ENCODE results near the gene DNAJC1.
"Not testable (repeated sequence)": the region's sequence is repeated elsewhere in the genome, so short reads cannot be mapped to it uniquely, and the experiment has no call there.

Gene DNAJC1

GRCh38 chr10:21822273-21822672 lies 181.3 kb downstream of the DNAJC1 start:
- not testable (repeated sequence) for DNase-seq

- DNase-seq: no peak
Measured at GRCh38 chr10:21820952-21821351, 182.6 kb downstream of the DNAJC1 start.

- DNase-seq: not testable (repeated sequence)
Measured at GRCh38 chr10:21818416-21818815, 185.1 kb downstream of the DNAJC1 start.

GRCh38 chr10:21814866-21815265 lies 188.7 kb downstream of the DNAJC1 start:
- DNase-seq: no peak

- DNase-seq: no peak
Measured at GRCh38 chr10:21813946-21814345, 189.6 kb downstream of the DNAJC1 start.

- DNase-seq: no peak
Measured at GRCh38 chr10:21811245-21811585, 192.3 kb downstream of the DNAJC1 start.

GRCh38 chr10:21810582-21811244 lies 192.8 kb downstream of the DNAJC1 start:
- no peak for DNase-seq

- DNase-seq: no peak
Measured at GRCh38 chr10:21808550-21808949, 195.0 kb downstream of the DNAJC1 start.

- DNase-seq: no peak
Measured at GRCh38 chr10:21807180-21807579, 196.3 kb downstream of the DNAJC1 start.

GRCh38 chr10:21803374-21803773 lies 200.2 kb downstream of the DNAJC1 start:
- no peak for DNase-seq

GRCh38 chr10:21801609-21802008 lies 201.9 kb downstream of the DNAJC1 start:
- no peak for DNase-seq

- no peak for DNase-seq
Measured at GRCh38 chr10:21797984-21798765, 205.4 kb downstream of the DNAJC1 start.

- no peak for DNase-seq
Measured at GRCh38 chr10:21797533-21797932, 206.0 kb downstream of the DNAJC1 start.

GRCh38 chr10:21791276-21791675 lies 212.3 kb downstream of the DNAJC1 start:
- DNase-seq: no peak

- DNase-seq: no peak
Measured at GRCh38 chr10:21776883-21777282, 226.6 kb downstream of the DNAJC1 start.

- DNase-seq: no peak
Measured at GRCh38 chr10:21771219-21771618, 232.3 kb downstream of the DNAJC1 start.

- DNase-seq: peak; percentile 12
Measured at GRCh38 chr10:21769041-21769440, 234.5 kb downstream of the DNAJC1 start.

GRCh38 chr10:21764466-21765189 lies 238.9 kb downstream of the DNAJC1 start:
- DNase-seq: no peak

GRCh38 chr10:21760332-21760731 lies 243.2 kb downstream of the DNAJC1 start:
- DNase-seq: no peak

GRCh38 chr10:21759232-21759631 lies 244.3 kb downstream of the DNAJC1 start:
- DNase-seq: no peak

- DNase-seq: no peak
Measured at GRCh38 chr10:21758696-21759095, 244.8 kb downstream of the DNAJC1 start.

- DNase-seq: no peak
Measured at GRCh38 chr10:21758239-21758638, 245.3 kb downstream of the DNAJC1 start.

GRCh38 chr10:21757185-21757901 lies 246.2 kb downstream of the DNAJC1 start:
- DNase-seq: no peak

All from kidney glomerular epithelial cell (primary cell).